A549 (cell line): Measurements from ENCODE around the gene CACNA1C. TPM values are rescaled to one million over a fixed set of nuclear protein-coding genes. Genes with fewer than 3 reads are reported as not detected.
A peak's percentile ranks its signal among the peaks of the same experiment; 100 is the strongest.

ENCODE experiments used
- ATAC-seq, 2 experiments: fragments of 200-7000 bp in 1 of 2; fragments of >200 bp in 1 of 2; cut with Nextera tagmentation in 1 of 2; cut with Tn5 transposase in 1 of 2; 3 replicates each; pipeline versions ENCODE4 v1.8.0 to v1.9.1; 2018 to 2020; ENCODE audit warnings: mild to moderate bottlenecking in 1 of 2, moderate library complexity in 1 of 2
- CTCF ChIA-PET: fragments of 300-600 bp; sonication (Branson Sonifier 250); formaldehyde crosslinking; extraction: SDS; loops from one replicate; lab custom pipeline; 2021; ENCODE audit warnings: antibody characterized with exemption, inconsistent platforms; lab: Yijun Ruan, JAX
- POLR2A ChIA-PET: fragments of 350-600 bp; formaldehyde crosslinking; extraction: SDS; loops from one replicate; lab custom pipeline; 2021; ENCODE audit warnings: antibody characterized with exemption, inconsistent platforms; lab: Yijun Ruan, JAX
- DNase-seq, 2 experiments: peaks; one replicate each; pipeline versions ENCODE4 v3.0.0 to v3.0.0-alpha.2; 2011 to 2016; ENCODE audit warnings: low read depth in 1 of 2, low spot score in 1 of 2
- FAIRE-seq: peaks from 2 replicates; lab custom pipeline; 2011; peaks lifted over from hg19 to GRCh38; lab: Jason Lieb, UNC
- H3K27ac ChIP-seq, 2 experiments: fragments of >200 bp; sonication (Bioruptor Twin); formaldehyde crosslinking; 3 replicates each; pipeline ENCODE4 v1.5.1; 2016 to 2017
- H3K4me1 ChIP-seq: fragments of >200 bp; sonication (Bioruptor Twin); formaldehyde crosslinking; 3 replicates; pipeline ENCODE4 v1.6.1; 2016
- H3K4me2 ChIP-seq: fragments of >200 bp; sonication (Bioruptor Twin); formaldehyde crosslinking; 3 replicates; pipeline ENCODE4 v1.6.1; 2016
- H3K4me3 ChIP-seq: fragments of >200 bp; sonication (Bioruptor Twin); formaldehyde crosslinking; 3 replicates; pipeline ENCODE4 v1.5.1; 2016
- H3K9me3 ChIP-seq: fragments of >200 bp; sonication (Bioruptor Twin); formaldehyde crosslinking; 3 replicates; pipeline ENCODE4 v1.6.1; 2016
- ATOH8 ChIP-seq: fragments of 250-450 bp; sonication (Bioruptor Pico); IDR thresholded peaks from 2 replicates; pipeline ENCODE4 v1.5.0; 2020; ENCODE audit warnings: low read depth, mild to moderate bottlenecking, moderate library complexity
- BCL3 ChIP-seq: fragments of >200 bp; sonication (Bioruptor Twin); formaldehyde crosslinking; IDR thresholded peaks from 3 replicates; pipeline ENCODE4 v1.6.1; 2016
- CBX2 ChIP-seq: fragments of 200-600 bp; sonication (generic); IDR thresholded peaks from 2 replicates; pipeline ENCODE4 v1.6.1; 2016; ENCODE audit warnings: low read depth, mild to moderate bottlenecking, borderline replicate concordance
- CBX8 ChIP-seq: fragments of 200-600 bp; sonication (generic); IDR thresholded peaks from 2 replicates; pipeline ENCODE4 v1.6.1; 2016
- CHD2 ChIP-seq: fragments of 150-350 bp; IDR thresholded peaks from 2 replicates; pipeline ENCODE4 v1.6.1; 2014; ENCODE audit warnings: low read length; ENCODE audit not compliant: partially characterized antibody
- EHF ChIP-seq: fragments of 250-450 bp; sonication (Bioruptor Pico); IDR thresholded peaks from 2 replicates; pipeline ENCODE4 v1.5.0; 2020; ENCODE audit warnings: mild to moderate bottlenecking
- HEYL ChIP-seq: fragments of 250-450 bp; sonication (Bioruptor Pico); IDR thresholded peaks from 2 replicates; pipeline ENCODE4 v1.8.0; 2021; ENCODE audit warnings: mild to moderate bottlenecking, moderate library complexity
- HOXB13 ChIP-seq: fragments of 250-450 bp; sonication (Bioruptor Pico); IDR thresholded peaks from 2 replicates; pipeline ENCODE4 v1.5.0; 2020; ENCODE audit warnings: low read depth, mild to moderate bottlenecking, moderate library complexity
- JUNB ChIP-seq: fragments of >200 bp; sonication (Bioruptor Twin); formaldehyde crosslinking; IDR thresholded peaks from 2 replicates; pipeline ENCODE4 v1.6.1; 2016
- KDM5A ChIP-seq: fragments of 200-600 bp; sonication (generic); IDR thresholded peaks from 2 replicates; pipeline ENCODE4 v1.6.1; 2016; ENCODE audit warnings: antibody characterized with exemption, mild to moderate bottlenecking
- MYC ChIP-seq: IDR thresholded peaks from 2 replicates; pipeline ENCODE4 v1.6.1; 2012; ENCODE audit warnings: mild to moderate bottlenecking, inconsistent platforms, low read length, improper control_type of control experiment, borderline replicate concordance
- NFE2L2 ChIP-seq: fragments of 150-350 bp; conservative IDR thresholded peaks from 2 replicates; pipeline ENCODE4 v1.6.1; 2014; ENCODE audit warnings: low read length
- POLR2AphosphoS2 ChIP-seq: conservative IDR thresholded peaks from 2 replicates; pipeline ENCODE4 v1.6.1; 2012; ENCODE audit warnings: low read length, improper control_type of control experiment, inconsistent platforms
- RAD21 ChIP-seq, 2 experiments: fragments of >200 bp in 1 of 2; sonication (Bioruptor Twin) in 1 of 2; formaldehyde crosslinking in 1 of 2; IDR thresholded peaks in 1 of 2; conservative IDR thresholded peaks in 1 of 2; 2 replicates in 1 of 2; 3 replicates in 1 of 2; pipeline ENCODE4 v1.6.1; 2012 to 2018; ENCODE audit warnings: inconsistent platforms in 1 of 2
- RARB ChIP-seq: fragments of 250-450 bp; sonication (Bioruptor Pico); IDR thresholded peaks from 2 replicates; pipeline ENCODE4 v1.8.0; 2021; ENCODE audit warnings: mild to moderate bottlenecking, moderate library complexity
- REST ChIP-seq: fragments of 200-600 bp; sonication (generic); IDR thresholded peaks from 2 replicates; pipeline ENCODE4 v1.6.1; 2016; ENCODE audit warnings: antibody characterized with exemption, mild to moderate bottlenecking, moderate library complexity
- RFX5 ChIP-seq: fragments of 450-650 bp; IDR thresholded peaks from 2 replicates; pipeline ENCODE4 v1.7.1; 2014; ENCODE audit warnings: antibody characterized with exemption, mild to moderate bottlenecking, moderate library complexity
- RNF2 ChIP-seq: fragments of 200-600 bp; sonication (generic); IDR thresholded peaks from 2 replicates; pipeline ENCODE4 v1.6.1; 2016; ENCODE audit warnings: low read depth, mild to moderate bottlenecking, antibody characterized with exemption, moderate library complexity, borderline replicate concordance
- SMC3 ChIP-seq: fragments of >200 bp; sonication (Bioruptor Twin); formaldehyde crosslinking; IDR thresholded peaks from 3 replicates; pipeline ENCODE4 v1.6.1; 2018; ENCODE audit warnings: inconsistent platforms
- SREBF2 ChIP-seq: fragments of 450-650 bp; IDR thresholded peaks from 2 replicates; pipeline ENCODE4 v1.6.1; 2014; ENCODE audit warnings: mild to moderate bottlenecking, moderate library complexity
- TFCP2L1 ChIP-seq: fragments of 250-450 bp; sonication (Bioruptor Pico); IDR thresholded peaks from 2 replicates; pipeline ENCODE4 v1.5.0; 2021; ENCODE audit warnings: mild to moderate bottlenecking
- ZC3H11A ChIP-seq: fragments of 450-650 bp; IDR thresholded peaks from 2 replicates; pipeline ENCODE4 v1.6.1; 2014; ENCODE audit warnings: antibody characterized with exemption, mild to moderate bottlenecking
- ZFP36 ChIP-seq: fragments of 450-650 bp; IDR thresholded peaks from 2 replicates; pipeline ENCODE4 v1.6.1; 2014; ENCODE audit warnings: borderline replicate concordance; ENCODE audit not compliant: partially characterized antibody
- ZSCAN20 ChIP-seq: fragments of 250-450 bp; sonication (Bioruptor Pico); IDR thresholded peaks from 2 replicates; pipeline ENCODE4 v1.8.0; 2022; ENCODE audit warnings: mild to moderate bottlenecking, moderate library complexity
- WGBS: methylation state at CpG from one replicate; pipeline ENCODE4 v1.1.6; 2017; ENCODE audit errors: missing lambda C conversion rate; 5-methylcytosine and 5-hydroxymethylcytosine counted together
- polyA plus RNA-seq, 4 experiments: library from polyadenylated mRNA; depleted of rRNA in 3 of 4; stranded (reverse); fragments of >200 nt; fragmentation: RNase III in 1 of 4; extraction: RNeasy Plus Mini Kit Qiagen cat#74134 plus additional on column Dnase treatment in 1 of 4; gene quantifications; 2 replicates in 3 of 4; 3 replicates in 1 of 4; pipeline ENCODE4 v1.2.3, GENCODE V29; 2011 to 2017
- TF ChIP-seq, protein P1 (sequence below): fragments of 250-450 bp; sonication (Bioruptor Pico); IDR thresholded peaks from 2 replicates; pipeline ENCODE4 v1.5.0; 2021; ENCODE audit warnings: mild to moderate bottlenecking, moderate library complexity, borderline replicate concordance

The CACNA1C gene
- polyA plus RNA-seq, 2 of the 4 experiments (the other 2 are of a cell fraction) = not detected

DNA sequence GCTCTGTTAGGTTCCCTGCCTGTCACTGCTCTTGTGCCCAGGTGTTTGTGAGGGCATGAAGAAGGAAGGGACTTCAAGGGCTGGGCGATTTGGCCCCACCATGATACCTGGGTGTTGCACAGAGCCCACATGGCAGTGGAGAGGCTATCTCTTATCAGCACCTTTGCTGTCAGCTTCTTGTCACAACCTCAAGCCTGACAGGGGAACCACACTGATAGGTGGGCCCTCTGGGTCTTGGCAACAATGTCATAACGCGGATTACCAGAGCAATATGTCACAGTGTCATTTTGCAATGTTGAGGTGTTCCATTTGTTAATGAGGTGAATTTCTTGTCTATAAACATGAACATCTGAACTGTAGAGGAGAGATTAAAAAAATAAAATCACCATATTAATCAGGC, 22.9 kb upstream of the CACNA1C start:
- Histone ChIP-seq H3K4me2 (no peak overlapping the region), H3K9me3 (no peaks in the 10 kb centered on the region), H3K4me3 (no peak overlapping the region), H3K4me1 (no peaks in the 10 kb centered on the region), H3K27ac (no peak overlapping the region)
- 64% methylated on average over 3 of the region's 3 CpGs for WGBS
- POLR2A ChIA-PET = no interaction called here
- ATAC-seq (no peak), FAIRE-seq (no peak), DNase-seq (no peak)
- CTCF ChIA-PET = interaction anchor here (1.7 kb wide), 1 partner anchor 90 kb away, joined by 7 read pairs; no protein-coding TSS in a partner anchor
- TF ChIP-seq KDM5A (no peak), HOXB13 (CRISPR knock-in tag) (no peak)

DNA sequence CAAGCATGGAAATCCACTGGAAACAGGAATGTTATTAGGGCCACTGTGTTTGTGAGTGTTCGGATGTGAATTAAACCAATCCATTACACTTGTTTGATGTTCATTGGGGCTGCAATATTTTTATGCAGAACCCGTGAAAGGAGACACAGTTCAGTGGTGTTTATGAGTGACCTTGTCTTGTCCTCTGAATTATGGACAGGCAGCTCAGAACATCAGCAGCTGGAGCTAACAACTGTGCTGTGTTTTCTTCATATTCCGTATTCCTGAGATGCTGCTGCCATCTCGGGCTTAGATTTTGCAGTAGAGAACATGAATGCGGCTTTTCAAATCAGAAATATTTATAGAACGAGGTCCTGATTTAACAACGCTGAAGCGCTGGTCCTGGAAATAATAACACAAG, 20.3 kb upstream of the CACNA1C start:
- ChIA-PET POLR2A (no interaction called here), CTCF (interaction anchor here (0.6 to 2.6 kb wide), 2 partner anchors 93 to 229 kb away, joined by 3 to 16 read pairs; no protein-coding TSS in a partner anchor)
- FAIRE-seq (no peak), ATAC-seq (no peak), DNase-seq (no peak)
- no peak overlapping the region for H3K27ac ChIP-seq
- TF ChIP-seq CBX2 = no peak
- no peak for TF ChIP-seq REST
- TF ChIP-seq BCL3 = no peak
- TF ChIP-seq ZFP36 = no peak
- TF ChIP-seq POLR2AphosphoS2 = no peak
- no peak for TF ChIP-seq RNF2
- no peak for TF ChIP-seq SREBF2
- H3K4me2 ChIP-seq = no peak overlapping the region
- no peaks in the 10 kb centered on the region for H3K9me3 ChIP-seq
- WGBS = 34% methylated on average over 8 of the region's 8 CpGs
- H3K4me3 ChIP-seq = no peak overlapping the region
- 0 out of 3 replicates have a peak, but pooled peaks cover 3% of the 10 kb centered on the region for H3K4me1 ChIP-seq

DNA sequence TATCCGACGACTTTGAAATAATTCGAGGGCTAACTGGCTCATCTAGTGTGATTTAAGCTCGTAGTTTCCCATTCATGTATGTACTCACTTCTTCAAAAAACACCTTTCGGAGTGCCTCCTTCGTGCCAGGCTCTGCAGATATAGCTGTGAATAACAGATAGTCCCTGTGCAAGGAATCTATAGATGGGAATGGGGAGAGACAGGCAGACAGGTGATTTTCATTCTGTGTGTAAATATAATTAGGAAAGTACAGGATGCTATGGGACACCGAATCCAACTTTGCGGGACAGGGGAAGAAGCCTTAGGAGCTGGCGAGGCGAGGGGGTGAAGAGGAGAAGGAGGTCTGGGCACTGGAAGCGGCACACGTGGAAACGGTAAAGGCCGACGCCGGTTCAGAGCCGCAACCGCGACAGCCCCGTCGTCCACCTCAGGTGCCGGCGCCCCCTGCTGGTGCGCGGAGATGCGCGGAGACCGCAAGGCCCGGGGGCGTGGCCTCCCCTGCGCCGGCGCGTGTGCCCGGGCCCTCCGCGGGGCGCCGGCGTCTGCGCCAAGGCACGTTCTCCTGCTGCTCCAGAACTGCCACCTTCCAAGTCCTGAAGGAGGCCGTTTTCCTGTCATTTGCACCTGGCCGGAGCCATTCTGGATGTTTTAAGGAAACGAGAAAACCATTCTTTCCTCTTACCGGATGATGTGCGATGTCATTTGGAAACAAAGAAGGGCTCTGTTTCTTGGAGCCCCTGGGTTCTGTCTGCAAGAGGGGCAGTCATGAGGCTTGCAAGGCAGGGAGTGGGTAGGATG, 18.0 kb upstream of the CACNA1C start:
- FAIRE-seq (no peak), DNase-seq (peak; percentile 75 to 83), ATAC-seq (peak; percentile 95 to 99)
- Histone ChIP-seq H3K4me1 (0 out of 3 replicates have a peak, but pooled peaks cover 3% of the 10 kb centered on the region), H3K27ac (peak overlapping the region; percentile 35 to 57; a peak in 3 of 6 replicates), H3K4me3 (peak overlapping the region; percentile 34), H3K9me3 (no peaks in the 10 kb centered on the region), H3K4me2 (peak overlapping the region; percentile 96)
- CTCF ChIA-PET = interaction anchor here (0.6 to 2.6 kb wide), 17 partner anchors 7 to 635 kb away, joined by 3 to 16 read pairs (median 4); no protein-coding TSS in a partner anchor
- POLR2A ChIA-PET = no interaction called here
- 13% methylated on average over 40 of the region's 47 CpGs for WGBS
- TF ChIP-seq MYC = no peak; the same call in 1 of the 2 replicates
- TF ChIP-seq RAD21 (conservative IDR thresholded peaks at IDR 0.05 in 1 of 2, IDR thresholded peaks at IDR 0.05 in 1 of 2) = peak; percentile 58 to 74
- no peak for TF ChIP-seq ZSCAN20 (CRISPR knock-in tag)
- no peak for TF ChIP-seq ATOH8 (CRISPR knock-in tag)
- TF ChIP-seq EHF (CRISPR knock-in tag) = no peak
- no peak for TF ChIP-seq RFX5
- no peak for TF ChIP-seq KDM5A
- no peak for TF ChIP-seq TFCP2L1
- TF ChIP-seq, protein P1, sequence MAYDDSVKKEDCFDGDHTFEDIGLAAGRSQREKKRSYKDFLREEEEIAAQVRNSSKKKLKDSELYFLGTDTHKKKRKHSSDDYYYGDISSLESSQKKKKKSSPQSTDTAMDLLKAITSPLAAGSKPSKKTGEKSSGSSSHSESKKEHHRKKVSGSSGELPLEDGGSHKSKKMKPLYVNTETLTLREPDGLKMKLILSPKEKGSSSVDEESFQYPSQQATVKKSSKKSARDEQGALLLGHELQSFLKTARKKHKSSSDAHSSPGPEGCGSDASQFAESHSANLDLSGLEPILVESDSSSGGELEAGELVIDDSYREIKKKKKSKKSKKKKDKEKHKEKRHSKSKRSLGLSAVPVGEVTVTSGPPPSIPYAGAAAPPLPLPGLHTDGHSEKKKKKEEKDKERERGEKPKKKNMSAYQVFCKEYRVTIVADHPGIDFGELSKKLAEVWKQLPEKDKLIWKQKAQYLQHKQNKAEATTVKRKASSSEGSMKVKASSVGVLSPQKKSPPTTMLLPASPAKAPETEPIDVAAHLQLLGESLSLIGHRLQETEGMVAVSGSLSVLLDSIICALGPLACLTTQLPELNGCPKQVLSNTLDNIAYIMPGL = no peak
- no peak for TF ChIP-seq CBX8
- TF ChIP-seq SMC3 = peak; percentile 81
- TF ChIP-seq HEYL = no peak
- no peak for TF ChIP-seq CBX2
- no peak for TF ChIP-seq NFE2L2
- no peak for TF ChIP-seq CHD2
- no peak for TF ChIP-seq JUNB
- TF ChIP-seq HOXB13 (CRISPR knock-in tag) = no peak; the same call in 1 of the 2 replicates
- TF ChIP-seq RARB = no peak
- TF ChIP-seq ZC3H11A = no peak
